Uterus (tissue), 2 donors: ENCODE data around the gene ZNF362.

Experiments used
- CTCF ChIP-seq, 4 experiments: fragments of 200-600 bp in 2 of 4; fragments of 450-650 bp in 2 of 4; sonication (generic) in 2 of 4; IDR thresholded peaks; one replicate each; pipeline ENCODE4 v1.5.1; 2016 to 2019; ENCODE audit warnings: antibody characterized with exemption in 4 of 4, mild to moderate bottlenecking in 2 of 4, moderate library complexity in 1 of 4
- POLR2A ChIP-seq, 2 donors: fragments of 450-650 bp; IDR thresholded peaks; one replicate each; pipeline ENCODE4 v1.6.1; 2016; ENCODE audit warnings: antibody characterized with exemption in 2 of 2, mild to moderate bottlenecking in 1 of 2, moderate library complexity in 1 of 2

GRCh38 chr1:33341190-33341589 is 84.9 kb downstream of the ZNF362 start:
- TF ChIP-seq CTCF (IDR thresholded peaks at IDR 0.05) (no peak), POLR2A (IDR thresholded peaks at IDR 0.05) (no peak)
